ENCODE results near the gene C1orf167. TPM values are rescaled to one million over a fixed set of nuclear protein-coding genes. Genes with fewer than 3 reads are reported as not detected.

The C1orf167 gene
- total and polyA plus RNA-seq, 2 of the 13 experiments (the other 11 are each of a cell fraction or from before 2014, with no cell fraction given), result not detected

GRCh38 chr1:11838349-11839272, 76.6 kb downstream of the C1orf167 start:
- intact Hi-C loops (cut with micrococcal nuclease; ENCODE audit: unreplicated experiment) (loop anchor here (2.0 kb wide), 1 partner anchor 128 kb away; no protein-coding TSS in a partner anchor), in situ Hi-C loops (cut with HindIII; ENCODE audit: extremely low pct_ligation_motif_present, low pct_unique_long_range_greater_than_20kb) (loop anchor here (10.0 kb wide), 1 partner anchor 126 kb away; no protein-coding TSS in a partner anchor)
- 70% methylated on average over 27 of the region's 40 CpGs for WGBS (ENCODE audit: low lambda C conversion rate)
- H3K79me2 ChIP-seq (ENCODE audit: insufficient read depth, low read length), result no peaks in the 10 kb centered on the region
- H3K4me1 ChIP-seq (ENCODE audit: insufficient read depth, low read length), result peaks cover 48% of the 10 kb centered on the region
- H3K27ac ChIP-seq (ENCODE audit: extremely low read length, insufficient read depth, low read length), result no peak overlapping the region
- FAIRE-seq (peak; percentile 65), DNase-seq (ENCODE audit: low spot score) (peak; percentile 47), ATAC-seq (peak; percentile 58)
- H2AFZ ChIP-seq (ENCODE audit: low read length), result no peak overlapping the region
- peaks cover 41 to 76% of the 10 kb centered on the region in 2 experiments for H3K36me3 ChIP-seq (replicated peaks in 1 of 2; ENCODE audit: control insufficient read depth in 1 of 2, insufficient read depth in 2 of 2, low read length in 2 of 2)
- ChIA-PET CTCF (ENCODE audit: low intra/inter-chr PET ratio, low total read pairs) (interaction anchor here (1.0 to 4.1 kb wide), 6 partner anchors 52 to 128 kb away, joined by 3 to 46 read pairs (median 10); no protein-coding TSS in a partner anchor), POLR2A (interaction anchor here (2.4 kb wide), 1 partner anchor 69 kb away, joined by 9 read pairs; no protein-coding TSS in a partner anchor)
- H3K4me2 ChIP-seq (ENCODE audit: low read depth, low read length), result no peak overlapping the region
- H3K27me3 ChIP-seq (ENCODE audit: control insufficient read depth in 1 of 2, insufficient read depth in 2 of 2, low read length in 2 of 2), result no peaks in the 10 kb centered on the region
- BruUV-seq (replicated peaks), result no TSS peak
- H3K9me3 ChIP-seq (ENCODE audit: low read length), result no peaks in the 10 kb centered on the region
- H3K4me3 ChIP-seq (replicated peaks in 1 of 3; ENCODE audit: insufficient read depth in 1 of 3, low read depth in 2 of 3, low read length in 3 of 3), result no peak overlapping the region
- H3K9ac ChIP-seq (ENCODE audit: insufficient read depth, low read depth, low read length), result no peak overlapping the region
- H4K20me1 ChIP-seq (ENCODE audit: insufficient read depth, low read length), result no peaks in the 10 kb centered on the region
- TF ChIP-seq THAP11 (CRISPR knock-in tag; IDR thresholded peaks at IDR 0.05), result 0 out of 2 replicates have a peak, but pooled peaks have one; percentile 21
- TF ChIP-seq JDP2 (CRISPR knock-in tag; IDR thresholded peaks at IDR 0.05; ENCODE audit: borderline replicate concordance), result no peak
- no peak for TF ChIP-seq MED13 (CRISPR knock-in tag; IDR thresholded peaks at IDR 0.05)
- TF ChIP-seq SP5 (CRISPR knock-in tag; IDR thresholded peaks at IDR 0.05; ENCODE audit: borderline replicate concordance, low read depth), result 0 out of 2 replicates have a peak, but pooled peaks have one; percentile 31
- no peak for TF ChIP-seq SKI (IDR thresholded peaks at IDR 0.05; ENCODE audit: partially characterized antibody)
- TF ChIP-seq ZNF777 (CRISPR knock-in tag; IDR thresholded peaks at IDR 0.05), result no peak
- no peak for TF ChIP-seq ZBTB49 (CRISPR knock-in tag; IDR thresholded peaks at IDR 0.05; ENCODE audit: borderline replicate concordance)
- TF ChIP-seq ZNF558 (CRISPR knock-in tag; IDR thresholded peaks at IDR 0.05; ENCODE audit: borderline replicate concordance), result no peak
- TF ChIP-seq FOXA1 (IDR thresholded peaks at IDR 0.05), result no peak
- TF ChIP-seq FOXA1 (CRISPR knock-in tag; IDR thresholded peaks at IDR 0.05), result 0 out of 2 replicates have a peak, but pooled peaks have one; percentile 10
- TF ChIP-seq IRF2 (CRISPR knock-in tag; IDR thresholded peaks at IDR 0.05), result peak; percentile 75
- no peak for TF ChIP-seq MLLT10 (CRISPR knock-in tag; IDR thresholded peaks at IDR 0.05)
- TF ChIP-seq SMC3 (IDR thresholded peaks at IDR 0.05; ENCODE audit: low read length), result peak; percentile 79
- peak; percentile 44 for TF ChIP-seq GABPB1 (CRISPR knock-in tag; IDR thresholded peaks at IDR 0.05)
- no peak for TF ChIP-seq ZNF12 (CRISPR knock-in tag; IDR thresholded peaks at IDR 0.05)
- TF ChIP-seq, protein P1, sequence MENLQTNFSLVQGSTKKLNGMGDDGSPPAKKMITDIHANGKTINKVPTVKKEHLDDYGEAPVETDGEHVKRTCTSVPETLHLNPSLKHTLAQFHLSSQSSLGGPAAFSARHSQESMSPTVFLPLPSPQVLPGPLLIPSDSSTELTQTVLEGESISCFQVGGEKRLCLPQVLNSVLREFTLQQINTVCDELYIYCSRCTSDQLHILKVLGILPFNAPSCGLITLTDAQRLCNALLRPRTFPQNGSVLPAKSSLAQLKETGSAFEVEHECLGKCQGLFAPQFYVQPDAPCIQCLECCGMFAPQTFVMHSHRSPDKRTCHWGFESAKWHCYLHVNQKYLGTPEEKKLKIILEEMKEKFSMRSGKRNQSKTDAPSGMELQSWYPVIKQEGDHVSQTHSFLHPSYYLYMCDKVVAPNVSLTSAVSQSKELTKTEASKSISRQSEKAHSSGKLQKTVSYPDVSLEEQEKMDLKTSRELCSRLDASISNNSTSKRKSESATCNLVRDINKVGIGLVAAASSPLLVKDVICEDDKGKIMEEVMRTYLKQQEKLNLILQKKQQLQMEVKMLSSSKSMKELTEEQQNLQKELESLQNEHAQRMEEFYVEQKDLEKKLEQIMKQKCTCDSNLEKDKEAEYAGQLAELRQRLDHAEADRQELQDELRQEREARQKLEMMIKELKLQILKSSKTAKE (CRISPR knock-in tag; IDR thresholded peaks at IDR 0.05; ENCODE audit: borderline replicate concordance), result no peak
- TF ChIP-seq ZNF639 (CRISPR knock-in tag; conservative IDR thresholded peaks at IDR 0.05), result no peak
- no peak for TF ChIP-seq CAMTA2 (CRISPR knock-in tag; IDR thresholded peaks at IDR 0.05; ENCODE audit: borderline replicate concordance)
- peak; percentile 68 for TF ChIP-seq ERF (CRISPR knock-in tag; IDR thresholded peaks at IDR 0.05)

All from HepG2 (cell line).